ENCODE measurements around the gene CDO1.
"Not testable (repeated sequence)": the region's sequence is repeated elsewhere in the genome, so short reads cannot be mapped to it uniquely, and the experiment has no call there.

CDO1 gene

DNA sequence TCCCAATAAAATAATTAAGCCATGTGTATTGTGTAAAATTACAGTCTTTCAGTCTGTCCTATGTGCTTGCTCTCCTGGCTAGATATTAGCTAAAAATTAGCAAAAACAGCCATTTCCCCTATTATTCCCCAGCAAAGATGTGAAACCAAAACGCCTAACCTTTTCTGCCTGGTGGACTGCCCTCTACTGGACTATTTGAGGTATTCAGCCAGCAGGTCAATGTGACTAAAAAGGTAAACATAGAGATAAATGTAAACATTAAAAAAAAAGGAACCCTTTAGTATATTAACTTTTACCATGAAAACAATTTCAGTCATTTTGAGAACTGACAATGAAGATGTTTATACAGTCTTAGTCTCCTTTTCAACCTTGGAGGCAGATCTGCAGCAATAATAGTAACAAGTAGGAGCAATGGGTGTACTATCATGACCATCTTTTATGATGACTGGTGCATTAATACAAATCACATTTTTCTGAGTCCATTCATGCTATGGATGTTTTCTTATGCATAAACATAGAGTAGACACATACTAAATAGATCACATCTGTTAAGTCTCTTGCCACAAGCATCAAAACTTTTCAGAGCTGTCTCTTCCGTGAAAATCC lies 14.8 kb upstream of the CDO1 start:
- TF ChIP-seq, protein P1, sequence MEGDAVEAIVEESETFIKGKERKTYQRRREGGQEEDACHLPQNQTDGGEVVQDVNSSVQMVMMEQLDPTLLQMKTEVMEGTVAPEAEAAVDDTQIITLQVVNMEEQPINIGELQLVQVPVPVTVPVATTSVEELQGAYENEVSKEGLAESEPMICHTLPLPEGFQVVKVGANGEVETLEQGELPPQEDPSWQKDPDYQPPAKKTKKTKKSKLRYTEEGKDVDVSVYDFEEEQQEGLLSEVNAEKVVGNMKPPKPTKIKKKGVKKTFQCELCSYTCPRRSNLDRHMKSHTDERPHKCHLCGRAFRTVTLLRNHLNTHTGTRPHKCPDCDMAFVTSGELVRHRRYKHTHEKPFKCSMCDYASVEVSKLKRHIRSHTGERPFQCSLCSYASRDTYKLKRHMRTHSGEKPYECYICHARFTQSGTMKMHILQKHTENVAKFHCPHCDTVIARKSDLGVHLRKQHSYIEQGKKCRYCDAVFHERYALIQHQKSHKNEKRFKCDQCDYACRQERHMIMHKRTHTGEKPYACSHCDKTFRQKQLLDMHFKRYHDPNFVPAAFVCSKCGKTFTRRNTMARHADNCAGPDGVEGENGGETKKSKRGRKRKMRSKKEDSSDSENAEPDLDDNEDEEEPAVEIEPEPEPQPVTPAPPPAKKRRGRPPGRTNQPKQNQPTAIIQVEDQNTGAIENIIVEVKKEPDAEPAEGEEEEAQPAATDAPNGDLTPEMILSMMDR (IDR thresholded peaks at IDR 0.05; ENCODE audit: borderline replicate concordance, insufficient read depth, low read depth, low read length) = peak; percentile 58; the same call in 1 of the 2 replicates
- H3K4me3 ChIP-seq (ENCODE audit: low read depth, low read length) = no peak overlapping the region

DNA sequence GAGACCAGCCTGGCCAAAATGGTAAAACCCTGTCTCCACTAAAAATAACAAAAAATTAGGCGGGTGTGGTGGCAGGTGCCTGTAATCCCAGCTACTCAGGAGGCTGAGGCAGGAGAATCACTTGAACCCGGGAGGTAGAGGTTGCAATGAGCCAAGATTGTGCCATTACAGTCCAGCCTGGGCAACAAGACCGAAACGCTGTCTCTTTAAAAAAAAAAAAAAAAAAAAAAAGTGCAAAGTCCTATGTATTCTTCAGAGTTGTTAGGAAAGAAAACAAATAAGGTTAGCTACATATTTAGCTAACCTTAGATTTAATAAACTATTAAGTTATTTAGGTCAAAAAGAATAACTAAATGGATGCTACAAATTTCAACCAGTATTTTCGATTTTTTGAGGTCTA lies 13.5 kb upstream of the CDO1 start:
- TF ChIP-seq, protein P1 (IDR thresholded peaks at IDR 0.05; ENCODE audit: borderline replicate concordance, insufficient read depth, low read depth, low read length) = no peak
- no peak overlapping the region for H3K4me3 ChIP-seq (ENCODE audit: low read depth, low read length)

DNA sequence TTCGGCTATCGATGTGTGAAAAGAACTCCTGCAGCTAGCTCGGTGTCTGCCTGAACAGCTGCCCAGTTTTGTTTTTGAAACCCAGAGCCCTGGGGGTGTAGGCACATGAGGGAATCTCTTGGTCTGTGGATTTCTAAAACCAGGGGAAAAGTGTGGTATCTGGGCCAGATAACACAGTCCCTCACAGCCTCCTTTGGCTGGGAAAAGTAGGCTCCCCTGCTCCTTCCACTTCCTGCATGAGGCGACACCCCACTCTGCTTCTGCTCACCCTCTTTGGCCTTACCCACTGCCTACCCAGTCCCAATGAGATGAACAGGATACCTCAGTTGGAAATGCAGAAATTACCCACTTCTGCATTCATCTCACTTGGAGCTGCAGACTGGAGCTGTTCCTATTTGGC lies 9.5 kb upstream of the CDO1 start:
- no peak overlapping the region for H3K4me3 ChIP-seq (ENCODE audit: low read depth, low read length)

DNA sequence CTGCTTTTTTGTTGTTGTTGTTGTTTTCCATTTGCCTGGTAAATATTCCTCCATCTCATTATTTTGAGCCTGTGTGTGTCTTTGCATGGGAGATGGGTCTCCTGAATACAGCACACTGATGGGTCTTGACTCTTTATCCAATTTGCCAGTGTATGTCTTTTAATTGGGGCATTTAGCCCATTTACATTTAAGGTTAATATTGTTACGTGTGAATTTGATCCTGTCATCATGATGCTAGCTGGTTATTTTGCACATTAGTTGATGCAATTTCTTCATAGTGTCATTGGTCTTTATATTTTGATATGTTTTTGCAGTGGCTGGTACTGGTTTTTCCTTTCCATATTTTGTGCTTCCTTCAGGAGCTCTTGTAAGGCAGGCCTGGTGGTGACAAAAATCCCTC lies 8.5 kb upstream of the CDO1 start:
- not testable (repeated sequence) for H3K4me3 ChIP-seq (ENCODE audit: low read depth, low read length)

More for the DNA sequence above, 9.5 kb upstream of the CDO1 start:
- TF ChIP-seq, protein P1 (IDR thresholded peaks at IDR 0.05; ENCODE audit: borderline replicate concordance, insufficient read depth, low read depth, low read length) = no peak

DNA sequence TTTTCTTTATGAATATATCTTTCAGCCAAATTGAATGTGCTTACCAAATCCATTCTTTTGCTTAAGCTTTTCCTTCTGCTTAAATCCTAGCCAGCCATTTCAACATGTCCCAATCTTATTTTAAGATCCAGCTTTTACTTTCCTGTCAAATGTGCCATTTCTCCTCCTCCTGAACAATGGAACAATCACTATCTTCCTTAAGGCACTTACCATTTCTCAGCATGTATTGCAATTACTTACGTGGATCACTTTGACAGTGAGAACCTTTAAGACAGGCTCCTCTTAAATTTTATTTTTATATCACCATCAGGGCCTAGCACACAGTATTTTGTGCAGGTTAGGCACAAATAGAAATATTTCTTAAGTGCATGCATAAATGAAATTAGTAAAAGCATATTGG lies 4.4 kb upstream of the CDO1 start:
- TF ChIP-seq, protein P1 (IDR thresholded peaks at IDR 0.05; ENCODE audit: borderline replicate concordance, insufficient read depth, low read depth, low read length) = no peak
- H3K4me3 ChIP-seq (ENCODE audit: low read depth, low read length) = no peak overlapping the region

DNA sequence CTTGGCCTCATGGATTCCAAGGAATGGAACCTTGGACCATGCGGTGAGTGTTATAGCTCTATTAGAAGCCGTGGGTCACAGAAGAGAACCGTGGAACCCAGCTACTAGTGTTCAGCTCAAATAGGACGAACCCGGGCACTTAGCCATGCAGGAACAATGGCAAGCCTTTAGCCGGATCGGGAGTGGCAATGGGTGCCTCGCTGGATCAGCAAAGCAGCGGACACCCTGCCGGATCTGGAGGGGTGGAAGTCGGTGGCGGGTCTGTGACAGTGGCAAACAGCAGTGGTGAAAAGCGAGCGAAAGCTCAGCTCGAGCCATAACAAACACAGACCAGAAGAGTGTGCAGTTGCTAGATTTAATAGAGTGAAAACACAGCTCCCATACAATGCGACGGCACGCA lies 2.4 kb upstream of the CDO1 start:
- TF ChIP-seq, protein P1 (IDR thresholded peaks at IDR 0.05; ENCODE audit: borderline replicate concordance, insufficient read depth, low read depth, low read length) = no peak

DNA sequence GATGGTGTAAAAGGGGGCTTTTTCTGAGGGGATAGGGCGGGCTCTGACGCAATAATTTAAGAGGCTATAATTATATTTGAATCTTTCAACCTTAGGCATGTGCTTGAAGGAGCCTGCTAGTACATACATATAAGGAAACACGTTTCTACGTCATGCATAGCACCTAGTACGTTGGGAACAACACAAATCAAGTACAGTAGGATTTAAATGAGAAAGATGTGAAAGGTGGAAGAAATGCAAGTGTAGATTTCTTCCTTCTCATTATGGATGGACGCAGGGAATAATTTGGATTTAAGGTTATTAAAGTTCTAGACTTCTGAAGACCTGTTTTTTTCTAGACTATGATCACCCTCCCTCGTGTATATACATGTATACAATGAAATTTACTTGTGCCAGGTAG lies 927 bp upstream of the CDO1 start:
- no peak overlapping the region for H3K4me3 ChIP-seq (ENCODE audit: low read depth, low read length)
- TF ChIP-seq, protein P1 (IDR thresholded peaks at IDR 0.05; ENCODE audit: borderline replicate concordance, insufficient read depth, low read depth, low read length) = no peak

More for the DNA sequence above, 2.4 kb upstream of the CDO1 start:
- H3K4me3 ChIP-seq (ENCODE audit: low read depth, low read length) = no peak overlapping the region
